GM12878 (cell line): Measurements from ENCODE around the gene EFHC1. TPM values are rescaled to one million over a fixed set of nuclear protein-coding genes. Genes with fewer than 3 reads are reported as not detected.

Experiments
- ATAC-seq: fragments of 200-7000 bp; cut with Tn5 transposase; 3 replicates; pipeline ENCODE4 v1.9.1; 2020; ENCODE audit warnings: mild to moderate bottlenecking, moderate library complexity
- BruUV-seq: library from RNA; stranded (reverse); fragments of 400-500 nt; replicated peaks from 2 replicates; lab custom pipeline; 2021; lab: Mats Ljungman, UMichigan
- CTCF ChIA-PET: fragments of 300-600 bp; sonication (Branson Sonifier 250); formaldehyde crosslinking; extraction: SDS; loops from one replicate; lab custom pipeline; 2021; ENCODE audit warnings: inconsistent platforms; lab: Yijun Ruan, JAX
- POLR2A ChIA-PET: fragments of 350-600 bp; formaldehyde crosslinking; extraction: SDS; loops from one replicate; lab custom pipeline; 2021; ENCODE audit warnings: inconsistent platforms; lab: Charles Lee
- RAD21 ChIA-PET: fragments of 300-600 bp; sonication (Branson Sonifier 250); formaldehyde crosslinking; loops from one replicate; lab custom pipeline; 2023; ENCODE audit warnings: antibody characterized with exemption; ENCODE audit not compliant: unreplicated experiment; lab: Charles Lee
- SMC1A ChIA-PET: fragments of 300-600 bp; sonication (Branson Sonifier 250); formaldehyde crosslinking; loops from one replicate; lab custom pipeline; 2023; ENCODE audit not compliant: unreplicated experiment, uncharacterized antibody; lab: Charles Lee
- DNase-seq: peaks from one replicate; pipeline ENCODE4 v3.0.0-alpha.2; 2011; ENCODE audit warnings: low read depth, low spot score
- FAIRE-seq: peaks from 3 replicates; lab custom pipeline; 2011; peaks lifted over from hg19 to GRCh38; lab: Jason Lieb, UNC
- H2AFZ ChIP-seq: 2 replicates; pipeline ENCODE4 v1.6.0; 2011; ENCODE audit warnings: low read depth, low read length, control low read depth; ENCODE audit not compliant: control insufficient read depth
- H3K27ac ChIP-seq: 2 replicates; pipeline ENCODE4 v1.5.1; 2011; ENCODE audit warnings: control low read depth; ENCODE audit not compliant: control insufficient read depth, insufficient read depth
- H3K27me3 ChIP-seq, 2 experiments: replicated peaks in 1 of 2; 2 replicates each; pipeline versions ENCODE4 v1.6.0 to v1.6.1; 2011; ENCODE audit warnings: low read length in 1 of 2; ENCODE audit not compliant: control insufficient read depth in 2 of 2, insufficient read depth in 2 of 2
- H3K36me3 ChIP-seq, 2 experiments: 2 replicates each; pipeline ENCODE4 v1.5.1; 2011; ENCODE audit warnings: low read length in 1 of 2; ENCODE audit not compliant: control insufficient read depth in 2 of 2, insufficient read depth in 2 of 2
- H3K4me1 ChIP-seq: 2 replicates; pipeline ENCODE4 v1.6.1; 2011; ENCODE audit warnings: mild to moderate bottlenecking, low read length, moderate library complexity, mixed read lengths; ENCODE audit not compliant: control insufficient read depth, insufficient read depth
- H3K4me2 ChIP-seq: 2 replicates; pipeline ENCODE4 v1.6.0; 2011; ENCODE audit warnings: control low read depth; ENCODE audit not compliant: control insufficient read depth, insufficient read depth
- H3K4me3 ChIP-seq: fragments of 200-600 bp; sonication (generic); 2 replicates; pipeline ENCODE4 v1.5.1; 2016
- H3K79me2 ChIP-seq: 2 replicates; pipeline ENCODE4 v1.6.0; 2011; ENCODE audit warnings: low read length; ENCODE audit not compliant: control insufficient read depth, insufficient read depth
- H3K9ac ChIP-seq: 2 replicates; pipeline ENCODE4 v1.8.0; 2011; ENCODE audit warnings: low read length, control low read depth, mixed read lengths; ENCODE audit not compliant: control insufficient read depth, insufficient read depth
- H3K9me3 ChIP-seq: replicated peaks from 3 replicates; pipeline ENCODE4 v1.5.1; 2011; ENCODE audit warnings: mild to moderate bottlenecking, low read length; ENCODE audit not compliant: control insufficient read depth, insufficient read depth
- H4K20me1 ChIP-seq: 2 replicates; pipeline ENCODE4 v1.6.0; 2011; ENCODE audit not compliant: control insufficient read depth, insufficient read depth
- FOXM1 ChIP-seq: IDR thresholded peaks from 2 replicates; pipeline ENCODE4 v1.6.1; 2012; ENCODE audit warnings: low read depth, mild to moderate bottlenecking, inconsistent platforms, low read length, moderate library complexity
- RAD51 ChIP-seq: fragments of 450-650 bp; IDR thresholded peaks from 2 replicates; pipeline ENCODE4 v1.6.1; 2016; ENCODE audit warnings: moderate library complexity, mild to moderate bottlenecking, inconsistent platforms
- ZNF622 ChIP-seq: fragments of 450-650 bp; IDR thresholded peaks from 2 replicates; pipeline ENCODE4 v1.6.1; 2017; ENCODE audit warnings: mild to moderate bottlenecking, inconsistent platforms
- WGBS: methylation state at CpG from one replicate; pipeline ENCODE4 v1.1.6; 2016; ENCODE audit warnings: low lambda C conversion rate; ENCODE audit not compliant: insufficient replicate concordance, insufficient coverage; ENCODE audit errors: missing lambda C conversion rate; 5-methylcytosine and 5-hydroxymethylcytosine counted together
- in situ Hi-C: fragments of 300-500 bp; cut with MboI; formaldehyde crosslinking; loops from 9 replicates; pipeline ENCODE4 v1.14.3; 2018; ENCODE audit warnings: mixed read lengths
- intact Hi-C: fragments of 100-400 bp; cut with micrococcal nuclease; formaldehyde crosslinking; loops from one replicate; pipeline ENCODE4 v1.14.2; 2022; ENCODE audit not compliant: unreplicated experiment
- polyA plus RNA-seq, 11 experiments: library from polyadenylated mRNA; depleted of rRNA in 4 of 11; unstranded in 6 of 11; stranded (reverse) in 5 of 11; fragments of >200 nt; fragmentation: Nextera tagmentation in 4 of 11; fragmentation: Illumina TruSeq in 1 of 11; extraction: Ambion mirVana in 4 of 11; extraction: Trizol in 1 of 11; gene quantifications; 1 replicate in 1 of 11; 2 replicates in 10 of 11; pipeline versions ENCODE4 v1.2.1 to v1.2.3, GENCODE V29; 2011 to 2016; ENCODE audit warnings: inconsistent platforms in 2 of 11, missing spikeins in 2 of 11, low read depth in 1 of 11
- total RNA-seq, 4 experiments: library from RNA; depleted of rRNA in 3 of 4; stranded (reverse); fragments of >200 nt in 3 of 4; fragmentation: Illumina TruSeq in 1 of 4; extraction: Trizol in 1 of 4; gene quantifications; 2 replicates each; pipeline versions ENCODE4 v1.2.1 to v1.2.3, GENCODE V29; 2013 to 2021
- TF ChIP-seq, protein P1 (sequence below): fragments of 450-650 bp; formaldehyde crosslinking; IDR thresholded peaks from 2 replicates; pipeline ENCODE4 v1.4.0; 2020; ENCODE audit warnings: mild to moderate bottlenecking, moderate library complexity

EFHC1 gene
- total and polyA plus RNA-seq, 10 of the 15 experiments (the other 5 are each of a cell fraction or from before 2014, with no cell fraction given): 5.5 to 14.5 (median 8.8) TPM

DNA sequence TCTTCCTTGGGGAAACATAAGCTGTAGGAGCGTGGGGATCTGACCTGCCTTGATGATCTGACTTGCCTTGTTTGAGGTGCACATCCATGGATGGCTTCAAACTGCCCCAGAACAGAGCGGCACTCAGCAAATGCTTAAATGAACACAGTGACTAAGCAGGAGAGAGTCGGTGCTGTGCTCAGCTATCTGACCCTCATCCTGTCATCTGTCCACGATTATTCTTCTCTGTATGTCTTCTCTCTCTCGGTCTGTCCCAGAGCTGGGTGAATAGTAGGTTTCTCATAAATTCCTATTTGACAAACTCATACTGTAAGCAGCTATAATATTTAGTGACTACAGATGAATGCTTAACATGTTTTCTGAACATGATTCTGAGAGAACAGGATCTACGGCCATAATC, 119.5 kb downstream of the EFHC1 start:
- no peak for FAIRE-seq
- H4K20me1 ChIP-seq: no peaks in the 10 kb centered on the region

More for the DNA sequence above, 119.5 kb downstream of the EFHC1 start:
- ChIA-PET CTCF (interaction anchor here (0.6 to 1.5 kb wide), 2 partner anchors 12 to 28 kb away, joined by 3 to 5 read pairs; no protein-coding TSS in a partner anchor), RAD21 (interaction anchor here (1.6 kb wide), 1 partner anchor 123 kb away, joined by 3 read pairs; no protein-coding TSS in a partner anchor), SMC1A (interaction anchor here (0.6 to 5.5 kb wide), 2 partner anchors 10 to 42 kb away, joined by 3 to 51 read pairs; no protein-coding TSS in a partner anchor), POLR2A (no interaction called here)
- Histone ChIP-seq H3K9ac (no peak overlapping the region), H3K79me2 (peaks cover 11% of the 10 kb centered on the region), H3K9me3 (no peaks in the 10 kb centered on the region), H3K4me1 (peaks cover 40% of the 10 kb centered on the region), H3K4me3 (no peak overlapping the region), H3K27me3 (no peaks in the 10 kb centered on the region), H2AFZ (no peak overlapping the region), H3K27ac (no peak overlapping the region), H3K36me3 (no peaks in the 10 kb centered on the region), H3K4me2 (no peak overlapping the region)
- DNase-seq (no peak), ATAC-seq (no peak)
- 96% methylated on average over 6 of the region's 6 CpGs for whole genome bisulfite sequencing
- BruUV-seq: no TSS peak
- in situ Hi-C loops (no loop called here), intact Hi-C loops (no loop called here)
- TF ChIP-seq RAD51 (no peak), FOXM1 (no peak), ZNF622 (no peak)
- TF ChIP-seq, protein P1, sequence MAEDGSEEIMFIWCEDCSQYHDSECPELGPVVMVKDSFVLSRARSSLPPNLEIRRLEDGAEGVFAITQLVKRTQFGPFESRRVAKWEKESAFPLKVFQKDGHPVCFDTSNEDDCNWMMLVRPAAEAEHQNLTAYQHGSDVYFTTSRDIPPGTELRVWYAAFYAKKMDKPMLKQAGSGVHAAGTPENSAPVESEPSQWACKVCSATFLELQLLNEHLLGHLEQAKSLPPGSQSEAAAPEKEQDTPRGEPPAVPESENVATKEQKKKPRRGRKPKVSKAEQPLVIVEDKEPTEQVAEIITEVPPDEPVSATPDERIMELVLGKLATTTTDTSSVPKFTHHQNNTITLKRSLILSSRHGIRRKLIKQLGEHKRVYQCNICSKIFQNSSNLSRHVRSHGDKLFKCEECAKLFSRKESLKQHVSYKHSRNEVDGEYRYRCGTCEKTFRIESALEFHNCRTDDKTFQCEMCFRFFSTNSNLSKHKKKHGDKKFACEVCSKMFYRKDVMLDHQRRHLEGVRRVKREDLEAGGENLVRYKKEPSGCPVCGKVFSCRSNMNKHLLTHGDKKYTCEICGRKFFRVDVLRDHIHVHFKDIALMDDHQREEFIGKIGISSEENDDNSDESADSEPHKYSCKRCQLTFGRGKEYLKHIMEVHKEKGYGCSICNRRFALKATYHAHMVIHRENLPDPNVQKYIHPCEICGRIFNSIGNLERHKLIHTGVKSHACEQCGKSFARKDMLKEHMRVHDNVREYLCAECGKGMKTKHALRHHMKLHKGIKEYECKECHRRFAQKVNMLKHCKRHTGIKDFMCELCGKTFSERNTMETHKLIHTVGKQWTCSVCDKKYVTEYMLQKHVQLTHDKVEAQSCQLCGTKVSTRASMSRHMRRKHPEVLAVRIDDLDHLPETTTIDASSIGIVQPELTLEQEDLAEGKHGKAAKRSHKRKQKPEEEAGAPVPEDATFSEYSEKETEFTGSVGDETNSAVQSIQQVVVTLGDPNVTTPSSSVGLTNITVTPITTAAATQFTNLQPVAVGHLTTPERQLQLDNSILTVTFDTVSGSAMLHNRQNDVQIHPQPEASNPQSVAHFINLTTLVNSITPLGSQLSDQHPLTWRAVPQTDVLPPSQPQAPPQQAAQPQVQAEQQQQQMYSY (CRISPR knock-in tag): no peak
